H54 (cell line): ENCODE results near the gene TRPM4.

Experiments
- DNase-seq: peaks from one replicate; pipeline ENCODE4 v3.0.0; 2011; ENCODE audit warnings: low spot score, mixed read lengths; ENCODE audit not compliant: insufficient read length
- FAIRE-seq: peaks from 3 replicates; lab custom pipeline; 2011; peaks lifted over from hg19 to GRCh38; lab: Jason Lieb, UNC
- POLR2A ChIP-seq: IDR thresholded peaks from 2 replicates; pipeline ENCODE4 v1.6.1; 2011; ENCODE audit warnings: low read depth, mild to moderate bottlenecking, low read length

Gene TRPM4

GRCh38 chr19:49241769-49242168 lies 84.2 kb downstream of the TRPM4 start:
- DNase-seq (no peak), FAIRE-seq (no peak)

GRCh38 chr19:49243129-49243528 lies 85.5 kb downstream of the TRPM4 start:
- DNase-seq (no peak), FAIRE-seq (no peak)
- TF ChIP-seq POLR2A = no peak

More at GRCh38 chr19:49241769-49242168, 84.2 kb downstream of the TRPM4 start:
- TF ChIP-seq POLR2A = no peak

- FAIRE-seq = no peak
- no peak for TF ChIP-seq POLR2A
These were observed 86.1 kb downstream of the TRPM4 start for GRCh38 chr19:49243726-49244125.

GRCh38 chr19:49244256-49244655 lies 86.7 kb downstream of the TRPM4 start:
- no peak for FAIRE-seq
- no peak for DNase-seq
- TF ChIP-seq POLR2A = no peak

More at GRCh38 chr19:49243726-49244125, 86.1 kb downstream of the TRPM4 start:
- no peak for DNase-seq

GRCh38 chr19:49247676-49248075 lies 90.1 kb downstream of the TRPM4 start:
- DNase-seq (no peak), FAIRE-seq (no peak)
- no peak for TF ChIP-seq POLR2A

- FAIRE-seq = no peak
- no peak for TF ChIP-seq POLR2A
These were observed 92.3 kb downstream of the TRPM4 start for GRCh38 chr19:49249933-49250332.

GRCh38 chr19:49255674-49256073 lies 98.1 kb downstream of the TRPM4 start:
- FAIRE-seq (no peak), DNase-seq (no peak)
- no peak for TF ChIP-seq POLR2A

More at GRCh38 chr19:49249933-49250332, 92.3 kb downstream of the TRPM4 start:
- no peak for DNase-seq

- FAIRE-seq (no peak), DNase-seq (no peak)
- no peak for TF ChIP-seq POLR2A
These were observed 99.1 kb downstream of the TRPM4 start for GRCh38 chr19:49256691-49257090.
